Ishikawa (cell line): ENCODE data around the gene SLC12A3.

Experiments used
- CEBPB ChIP-seq: IDR thresholded peaks from 2 replicates; pipeline ENCODE4 v1.6.1; 2012
- CREB1 ChIP-seq: IDR thresholded peaks from 2 replicates; pipeline ENCODE4 v1.6.1; 2012; ENCODE audit warnings: low read depth
- EGR1 ChIP-seq: IDR thresholded peaks from 2 replicates; pipeline ENCODE4 v1.6.1; 2012
- EP300 ChIP-seq: IDR thresholded peaks from 2 replicates; pipeline ENCODE4 v1.6.1; 2012; ENCODE audit warnings: borderline replicate concordance
- FOXM1 ChIP-seq: IDR thresholded peaks from 2 replicates; pipeline ENCODE4 v1.6.1; 2012; ENCODE audit warnings: low read depth, borderline replicate concordance
- NFIC ChIP-seq: IDR thresholded peaks from 2 replicates; pipeline ENCODE4 v1.6.1; 2012
- RAD21 ChIP-seq: IDR thresholded peaks from 2 replicates; pipeline ENCODE4 v1.6.1; 2012; ENCODE audit warnings: low read depth
- TAF1 ChIP-seq: IDR thresholded peaks from 2 replicates; pipeline ENCODE4 v1.6.1; 2012; ENCODE audit warnings: low read depth, mild to moderate bottlenecking
- TCF12 ChIP-seq: IDR thresholded peaks from 2 replicates; pipeline ENCODE4 v1.6.1; 2012; ENCODE audit warnings: low read depth
- TEAD4 ChIP-seq: IDR thresholded peaks from 2 replicates; pipeline ENCODE4 v1.6.1; 2012
- YY1 ChIP-seq: IDR thresholded peaks from 2 replicates; pipeline ENCODE4 v1.6.1; 2012; ENCODE audit warnings: low read depth
- ZBTB7A ChIP-seq: IDR thresholded peaks from 2 replicates; pipeline ENCODE4 v1.6.1; 2012; ENCODE audit warnings: low read depth
- TF ChIP-seq, protein P1 (sequence below): IDR thresholded peaks from 2 replicates; pipeline ENCODE4 v1.6.1; 2012
- TF ChIP-seq, protein P2 (sequence below): IDR thresholded peaks from 2 replicates; pipeline ENCODE4 v1.6.1; 2012
- TF ChIP-seq, protein P3 (sequence below): IDR thresholded peaks from 2 replicates; pipeline ENCODE4 v1.6.1; 2012; ENCODE audit warnings: low read depth, mild to moderate bottlenecking

Gene SLC12A3

DNA sequence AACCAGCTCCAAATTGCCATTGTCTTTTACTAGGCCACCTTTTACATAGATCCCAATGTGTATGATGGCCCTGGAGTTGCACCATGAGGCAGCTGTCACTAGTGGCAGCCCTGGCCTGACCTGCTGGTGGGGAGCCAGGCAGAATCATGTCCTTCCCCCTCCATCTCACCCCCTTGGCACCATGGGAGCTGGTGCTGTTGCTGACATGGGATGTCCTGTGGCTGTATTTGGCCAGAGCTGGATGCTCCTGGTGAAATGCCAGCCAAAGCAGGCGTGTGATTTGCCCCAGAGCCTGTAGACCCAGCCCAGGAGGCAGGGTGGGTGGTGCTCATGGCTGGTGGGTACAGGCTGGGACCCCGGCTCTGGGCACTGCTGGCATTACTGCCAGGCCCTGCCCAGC, 18.6 kb downstream of the SLC12A3 start:
- TF ChIP-seq TAF1 (no peak), CREB1 (no peak), TCF12 (no peak), EGR1 (no peak)

DNA sequence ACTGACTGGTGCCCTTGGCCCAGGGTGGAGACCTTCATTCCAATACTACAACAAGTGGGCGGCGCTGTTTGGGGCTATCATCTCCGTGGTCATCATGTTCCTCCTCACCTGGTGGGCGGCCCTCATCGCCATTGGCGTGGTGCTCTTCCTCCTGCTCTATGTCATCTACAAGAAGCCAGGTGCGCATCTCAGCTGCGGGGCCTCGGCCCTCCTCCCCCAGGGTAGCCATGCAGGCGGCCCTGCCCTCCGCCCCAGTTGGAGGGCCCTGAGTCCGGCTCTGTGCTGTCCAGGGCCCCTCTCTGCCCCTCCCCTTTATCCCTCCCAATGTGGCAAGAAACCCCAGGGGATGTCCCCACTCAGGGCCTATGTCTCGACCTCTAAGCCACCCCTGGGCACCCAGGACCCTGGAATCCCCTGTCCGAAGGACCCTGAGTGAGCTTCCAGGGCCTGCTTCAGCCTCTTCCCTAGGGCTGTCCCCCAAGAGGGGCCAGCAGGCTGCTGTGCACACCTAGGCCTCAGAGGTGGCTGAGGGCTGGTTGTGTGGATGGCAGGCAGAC, 19.1 kb downstream of the SLC12A3 start:
- TF ChIP-seq NFIC (no peak), FOXM1 (no peak), RAD21 (no peak), ZBTB7A (no peak), CEBPB (no peak), EGR1 (no peak), CREB1 (no peak), YY1 (no peak), TCF12 (no peak), TAF1 (no peak), EP300 (no peak)
- TF ChIP-seq, protein P1, sequence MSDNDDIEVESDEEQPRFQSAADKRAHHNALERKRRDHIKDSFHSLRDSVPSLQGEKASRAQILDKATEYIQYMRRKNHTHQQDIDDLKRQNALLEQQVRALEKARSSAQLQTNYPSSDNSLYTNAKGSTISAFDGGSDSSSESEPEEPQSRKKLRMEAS: no peak
- TF ChIP-seq, protein P2, sequence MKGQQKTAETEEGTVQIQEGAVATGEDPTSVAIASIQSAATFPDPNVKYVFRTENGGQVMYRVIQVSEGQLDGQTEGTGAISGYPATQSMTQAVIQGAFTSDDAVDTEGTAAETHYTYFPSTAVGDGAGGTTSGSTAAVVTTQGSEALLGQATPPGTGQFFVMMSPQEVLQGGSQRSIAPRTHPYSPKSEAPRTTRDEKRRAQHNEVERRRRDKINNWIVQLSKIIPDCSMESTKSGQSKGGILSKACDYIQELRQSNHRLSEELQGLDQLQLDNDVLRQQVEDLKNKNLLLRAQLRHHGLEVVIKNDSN: no peak

DNA sequence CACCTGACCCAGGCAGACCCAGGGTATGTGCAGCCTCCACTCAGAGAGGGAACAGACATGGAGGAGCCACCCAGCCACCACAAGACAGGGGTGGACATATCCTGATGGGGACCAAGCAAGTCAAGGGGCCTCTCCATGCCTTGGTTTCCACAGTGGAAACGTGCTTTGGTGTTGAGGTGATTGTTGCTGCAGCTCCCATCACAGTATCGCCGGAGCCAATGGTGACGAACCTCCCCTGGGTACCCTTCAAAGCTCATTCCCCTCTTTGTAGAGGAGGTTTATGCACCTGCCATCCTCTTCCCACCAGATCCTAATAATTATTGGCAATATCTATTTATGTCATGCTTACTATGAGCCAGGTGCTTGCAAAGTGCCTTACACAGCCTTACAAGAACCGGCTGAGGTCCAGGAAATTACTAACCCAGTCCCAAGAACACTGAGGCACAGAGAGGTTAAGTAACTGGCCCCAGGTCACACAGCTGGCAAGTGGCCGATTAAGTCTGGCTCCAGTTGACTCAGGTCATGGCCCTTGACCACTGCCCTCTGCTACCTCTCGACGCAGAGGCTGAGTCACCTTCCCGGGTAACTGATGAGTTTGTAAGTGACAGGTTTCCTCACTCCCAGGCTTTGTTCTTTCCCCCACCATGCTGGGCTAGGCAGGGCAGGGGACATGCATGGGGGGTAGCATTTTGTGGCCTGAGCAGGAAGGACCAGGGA, 20.6 kb downstream of the SLC12A3 start:
- TF ChIP-seq RAD21: no peak
- no peak for TF ChIP-seq TCF12
- TF ChIP-seq CEBPB: no peak
- TF ChIP-seq NFIC: no peak
- TF ChIP-seq, protein P2: no peak
- TF ChIP-seq EGR1: no peak
- no peak for TF ChIP-seq FOXM1
- no peak for TF ChIP-seq YY1
- TF ChIP-seq, protein P1: no peak
- TF ChIP-seq ZBTB7A: no peak
- TF ChIP-seq, protein P3, sequence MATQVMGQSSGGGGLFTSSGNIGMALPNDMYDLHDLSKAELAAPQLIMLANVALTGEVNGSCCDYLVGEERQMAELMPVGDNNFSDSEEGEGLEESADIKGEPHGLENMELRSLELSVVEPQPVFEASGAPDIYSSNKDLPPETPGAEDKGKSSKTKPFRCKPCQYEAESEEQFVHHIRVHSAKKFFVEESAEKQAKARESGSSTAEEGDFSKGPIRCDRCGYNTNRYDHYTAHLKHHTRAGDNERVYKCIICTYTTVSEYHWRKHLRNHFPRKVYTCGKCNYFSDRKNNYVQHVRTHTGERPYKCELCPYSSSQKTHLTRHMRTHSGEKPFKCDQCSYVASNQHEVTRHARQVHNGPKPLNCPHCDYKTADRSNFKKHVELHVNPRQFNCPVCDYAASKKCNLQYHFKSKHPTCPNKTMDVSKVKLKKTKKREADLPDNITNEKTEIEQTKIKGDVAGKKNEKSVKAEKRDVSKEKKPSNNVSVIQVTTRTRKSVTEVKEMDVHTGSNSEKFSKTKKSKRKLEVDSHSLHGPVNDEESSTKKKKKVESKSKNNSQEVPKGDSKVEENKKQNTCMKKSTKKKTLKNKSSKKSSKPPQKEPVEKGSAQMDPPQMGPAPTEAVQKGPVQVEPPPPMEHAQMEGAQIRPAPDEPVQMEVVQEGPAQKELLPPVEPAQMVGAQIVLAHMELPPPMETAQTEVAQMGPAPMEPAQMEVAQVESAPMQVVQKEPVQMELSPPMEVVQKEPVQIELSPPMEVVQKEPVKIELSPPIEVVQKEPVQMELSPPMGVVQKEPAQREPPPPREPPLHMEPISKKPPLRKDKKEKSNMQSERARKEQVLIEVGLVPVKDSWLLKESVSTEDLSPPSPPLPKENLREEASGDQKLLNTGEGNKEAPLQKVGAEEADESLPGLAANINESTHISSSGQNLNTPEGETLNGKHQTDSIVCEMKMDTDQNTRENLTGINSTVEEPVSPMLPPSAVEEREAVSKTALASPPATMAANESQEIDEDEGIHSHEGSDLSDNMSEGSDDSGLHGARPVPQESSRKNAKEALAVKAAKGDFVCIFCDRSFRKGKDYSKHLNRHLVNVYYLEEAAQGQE: no peak
- no peak for TF ChIP-seq TAF1
- no peak for TF ChIP-seq TEAD4

DNA sequence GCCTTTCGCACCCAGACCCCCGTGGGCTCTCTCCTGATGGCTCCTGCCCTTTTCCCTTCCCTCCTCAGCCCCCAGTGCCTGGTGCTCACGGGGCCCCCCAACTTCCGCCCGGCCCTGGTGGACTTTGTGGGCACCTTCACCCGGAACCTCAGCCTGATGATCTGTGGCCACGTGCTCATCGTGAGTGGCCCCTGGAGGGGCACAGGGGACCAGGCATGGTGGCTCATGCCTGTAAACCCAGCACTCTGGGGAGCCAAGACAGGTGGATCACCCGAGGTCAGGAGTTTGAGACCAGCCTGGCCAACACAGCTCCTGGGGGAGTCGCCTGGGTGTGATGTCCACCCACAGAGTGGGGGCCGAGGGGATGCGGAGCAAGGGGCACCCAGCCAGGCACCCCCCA, 21.3 kb downstream of the SLC12A3 start:
- TF ChIP-seq RAD21 (no peak), NFIC (no peak), FOXM1 (no peak), ZBTB7A (no peak), TCF12 (no peak), EP300 (no peak), EGR1 (no peak), TEAD4 (no peak), YY1 (no peak), CEBPB (no peak), CREB1 (no peak), TAF1 (no peak)
- TF ChIP-seq, protein P1: no peak
- TF ChIP-seq, protein P2: no peak
- TF ChIP-seq, protein P3: no peak

DNA sequence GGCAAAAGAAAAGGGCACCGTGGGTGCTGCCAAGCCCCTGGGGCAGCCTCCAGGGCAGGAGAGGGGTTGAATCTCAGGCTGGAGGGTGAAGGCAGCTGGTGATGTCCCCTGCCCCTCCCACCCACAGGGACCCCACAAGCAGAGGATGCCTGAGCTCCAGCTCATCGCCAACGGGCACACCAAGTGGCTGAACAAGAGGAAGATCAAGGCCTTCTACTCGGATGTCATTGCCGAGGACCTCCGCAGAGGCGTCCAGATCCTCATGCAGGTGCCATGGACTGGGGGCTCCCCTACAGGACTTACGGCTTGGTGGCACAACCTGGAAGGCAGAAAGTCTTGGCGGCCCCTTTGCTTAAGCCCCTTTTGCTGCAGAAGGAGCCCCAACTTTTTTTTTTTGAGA, 21.8 kb downstream of the SLC12A3 start:
- TF ChIP-seq RAD21 (no peak), CREB1 (no peak), TCF12 (no peak)
- TF ChIP-seq, protein P1: no peak

DNA sequence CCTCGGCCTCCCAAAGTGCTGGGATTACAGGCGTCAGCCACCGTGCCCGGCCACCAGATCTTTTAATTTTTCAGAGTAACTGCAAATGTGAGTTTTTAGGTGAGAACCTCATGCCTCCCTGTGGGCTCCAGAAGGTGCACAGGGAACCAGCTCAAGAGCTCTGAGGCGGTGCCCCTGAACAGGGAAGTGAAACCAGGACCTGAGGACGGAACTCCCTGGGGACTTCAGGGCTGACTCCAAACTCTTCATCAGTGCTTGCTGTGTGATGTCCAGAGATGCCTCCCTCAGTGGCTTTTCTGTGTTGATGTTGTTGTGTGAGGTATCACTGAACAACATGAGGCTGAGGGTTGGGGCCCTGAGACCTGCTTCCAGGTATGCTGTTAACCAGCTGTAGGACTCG, 23.8 kb downstream of the SLC12A3 start:
- TF ChIP-seq, protein P1: no peak
- no peak for TF ChIP-seq RAD21
- no peak for TF ChIP-seq TAF1
- no peak for TF ChIP-seq TEAD4
- no peak for TF ChIP-seq CREB1
- TF ChIP-seq, protein P3: no peak
- TF ChIP-seq TCF12: no peak
- no peak for TF ChIP-seq EP300
- TF ChIP-seq, protein P2: no peak
- no peak for TF ChIP-seq CEBPB
- TF ChIP-seq FOXM1: no peak
- TF ChIP-seq ZBTB7A: no peak
- TF ChIP-seq YY1: no peak
- no peak for TF ChIP-seq NFIC
- TF ChIP-seq EGR1: no peak
